ENCODE measurements around the gene OPRM1. TPM values are rescaled to one million over a fixed set of nuclear protein-coding genes. Genes with fewer than 3 reads are reported as not detected.

Gene OPRM1
- total RNA-seq, 1 experiment from 2014 or later: not detected

GRCh38 chr6:154289818-154290508 is 250.9 kb downstream of the OPRM1 start:
- no peaks in the 10 kb centered on the region for H4K20me1 ChIP-seq (ENCODE audit: insufficient read depth)
- intact Hi-C loops (cut with micrococcal nuclease): no loop called here
- ATAC-seq (no peak), DNase-seq (ENCODE audit: low read depth, low spot score) (no peak)
- ChIA-PET RAD21 (ENCODE audit: low non-redundant PET in 1 of 2, low total read pairs in 2 of 2, uncharacterized antibody in 2 of 2, unreplicated experiment in 2 of 2) (no interaction called here), CTCF (interaction anchor here (0.7 kb wide), 1 partner anchor 12 kb away, joined by 3 read pairs; no protein-coding TSS in a partner anchor), POLR2A (no interaction called here)
- H3K4me3 ChIP-seq (replicated peaks in 1 of 2; ENCODE audit: low read depth in 1 of 2, low read length in 2 of 2): no peak overlapping the region
- BruUV-seq (replicated peaks): no TSS peak
- H3K4me2 ChIP-seq (ENCODE audit: low read length): no peak overlapping the region
- no peaks in the 10 kb centered on the region for H3K9me2 ChIP-seq (ENCODE audit: insufficient read depth)
- no peaks in the 10 kb centered on the region for H3K9me3 ChIP-seq (ENCODE audit: control insufficient read depth in 1 of 2, insufficient read depth in 1 of 2, low read depth in 1 of 2, low read length in 2 of 2)
- no peak overlapping the region for H3K27ac ChIP-seq (ENCODE audit: low read depth, low read length)
- no peaks in the 10 kb centered on the region for H3K79me2 ChIP-seq (ENCODE audit: insufficient read depth, low read length)
- TF ChIP-seq ZFX (IDR thresholded peaks at IDR 0.05): no peak
- no peak for TF ChIP-seq TCF7L2 (IDR thresholded peaks at IDR 0.05; ENCODE audit: borderline replicate concordance, extremely low read depth, insufficient read depth, insufficient read length)
- no peak for TF ChIP-seq EZH2phosphoT487 (IDR thresholded peaks at IDR 0.05; ENCODE audit: borderline replicate concordance)
- TF ChIP-seq ZNF274 (IDR thresholded peaks at IDR 0.05; ENCODE audit: low read depth, low read length): no peak
- TF ChIP-seq ELF1 (IDR thresholded peaks at IDR 0.05; ENCODE audit: borderline replicate concordance, low read depth): no peak
- no peak for TF ChIP-seq CEBPB (IDR thresholded peaks at IDR 0.05; ENCODE audit: low read depth)
- TF ChIP-seq POLR2AphosphoS5 (IDR thresholded peaks at IDR 0.05; ENCODE audit: low read depth, low read length): no peak
- TF ChIP-seq POLR2A (IDR thresholded peaks at IDR 0.05; ENCODE audit: borderline replicate concordance, extremely low read depth, insufficient read depth, insufficient read length): no peak
- TF ChIP-seq ATF3 (IDR thresholded peaks at IDR 0.05): no peak
- H3K4me1 ChIP-seq (ENCODE audit: control insufficient read depth in 1 of 2, insufficient read depth in 2 of 2, low read length in 2 of 2): peaks cover 0 to 11% of the 10 kb centered on the region in 2 experiments; a peak in 2 of 4 replicates
- no peaks in the 10 kb centered on the region for H3K36me3 ChIP-seq (ENCODE audit: control insufficient read depth in 1 of 2, insufficient read depth in 2 of 2, low read length in 2 of 2)
- no peaks in the 10 kb centered on the region for H3K27me3 ChIP-seq (ENCODE audit: insufficient read depth, low read length)
- no peak overlapping the region for H3K9ac ChIP-seq (ENCODE audit: low read length)
- no peak overlapping the region for H2AFZ ChIP-seq (ENCODE audit: low read depth, low read length, poor library complexity, severe bottlenecking)

- CTCF ChIA-PET: interaction anchor here (0.7 kb wide), 1 partner anchor 12 kb away, joined by 3 read pairs; no protein-coding TSS in a partner anchor
- intact Hi-C loops (cut with micrococcal nuclease): no loop called here
- no peak overlapping the region for H3K4me3 ChIP-seq (replicated peaks in 1 of 2; ENCODE audit: low read depth in 1 of 2, low read length in 2 of 2)
- TF ChIP-seq REST (IDR thresholded peaks at IDR 0.05; ENCODE audit: low read depth): no peak
- no peak for TF ChIP-seq SP1 (IDR thresholded peaks at IDR 0.05; ENCODE audit: low read depth)
- TF ChIP-seq EZH2 (IDR thresholded peaks at IDR 0.05): no peak
- no peak for TF ChIP-seq FOSL1 (IDR thresholded peaks at IDR 0.05; ENCODE audit: low read depth)
- TF ChIP-seq CEBPB (IDR thresholded peaks at IDR 0.05; ENCODE audit: low read depth): no peak
- no peak for TF ChIP-seq EZH2phosphoT487 (IDR thresholded peaks at IDR 0.05; ENCODE audit: borderline replicate concordance)
- no peak for TF ChIP-seq TCF7L2 (IDR thresholded peaks at IDR 0.05; ENCODE audit: borderline replicate concordance, extremely low read depth, insufficient read depth, insufficient read length)
- no peak for TF ChIP-seq POLR2A (IDR thresholded peaks at IDR 0.05; ENCODE audit: borderline replicate concordance, extremely low read depth, insufficient read depth, insufficient read length)
- TF ChIP-seq EGR1 (IDR thresholded peaks at IDR 0.05; ENCODE audit: low read depth): no peak
- no peak for TF ChIP-seq POLR2AphosphoS5 (IDR thresholded peaks at IDR 0.05; ENCODE audit: low read depth, low read length)
- TF ChIP-seq SRF (IDR thresholded peaks at IDR 0.05; ENCODE audit: low read depth): no peak
- no peak for TF ChIP-seq MAX (IDR thresholded peaks at IDR 0.05)
- no peak for TF ChIP-seq CBX3 (IDR thresholded peaks at IDR 0.05; ENCODE audit: low read depth)
- no peak for TF ChIP-seq JUND (IDR thresholded peaks at IDR 0.05)
- TF ChIP-seq ELF1 (IDR thresholded peaks at IDR 0.05; ENCODE audit: borderline replicate concordance, low read depth): no peak
Observed at GRCh38 chr6:154292066-154292465, 253.0 kb downstream of the OPRM1 start.

More at GRCh38 chr6:154292066-154292465, 253.0 kb downstream of the OPRM1 start:
- no peaks in the 10 kb centered on the region for H3K27me3 ChIP-seq (ENCODE audit: insufficient read depth, low read length)
- no peaks in the 10 kb centered on the region; the same call in 1 of the 2 replicates for H3K9me2 ChIP-seq (ENCODE audit: insufficient read depth)
- H3K27ac ChIP-seq (ENCODE audit: low read depth, low read length): no peak overlapping the region
- no peak overlapping the region for H2AFZ ChIP-seq (ENCODE audit: low read depth, low read length, poor library complexity, severe bottlenecking)
- no peaks in the 10 kb centered on the region for H3K9me3 ChIP-seq (ENCODE audit: control insufficient read depth in 1 of 2, insufficient read depth in 1 of 2, low read depth in 1 of 2, low read length in 2 of 2)
- ChIA-PET RAD21 (ENCODE audit: low non-redundant PET in 1 of 2, low total read pairs in 2 of 2, uncharacterized antibody in 2 of 2, unreplicated experiment in 2 of 2) (no interaction called here), POLR2A (no interaction called here)
- H4K20me1 ChIP-seq (ENCODE audit: insufficient read depth): no peaks in the 10 kb centered on the region
- H3K4me1 ChIP-seq (ENCODE audit: control insufficient read depth in 1 of 2, insufficient read depth in 2 of 2, low read length in 2 of 2): peaks cover 0 to 11% of the 10 kb centered on the region in 2 experiments; a peak in 2 of 4 replicates
- DNase-seq (ENCODE audit: low read depth, low spot score): no peak
- H3K36me3 ChIP-seq (ENCODE audit: control insufficient read depth in 1 of 2, insufficient read depth in 2 of 2, low read length in 2 of 2): no peaks in the 10 kb centered on the region
- no peak for ATAC-seq
- no TSS peak for BruUV-seq (replicated peaks)
- H3K9ac ChIP-seq (ENCODE audit: low read length): no peak overlapping the region
- no peak overlapping the region for H3K4me2 ChIP-seq (ENCODE audit: low read length)
- no peaks in the 10 kb centered on the region for H3K79me2 ChIP-seq (ENCODE audit: insufficient read depth, low read length)
